ENCODE results near the gene TUBB8.

- no peak for TF ChIP-seq EP300 (IDR thresholded peaks at IDR 0.05)
- TF ChIP-seq CTCF (IDR thresholded peaks at IDR 0.05): no peak
- TF ChIP-seq POLR2A (IDR thresholded peaks at IDR 0.05): no peak
These were observed 41.1 kb upstream of the TUBB8 start for GRCh38 chr10:90161-90560.
